LNCaP clone FGC (cell line): ENCODE measurements around the gene NOC4L.

ENCODE experiments used
- DNase-seq: peaks from one replicate; pipeline ENCODE4 v3.0.0-alpha.2; 2011; ENCODE audit warnings: low read depth
- H3K4me3 ChIP-seq: 2 replicates; pipeline ENCODE4 v1.5.1; 2011; ENCODE audit warnings: mild to moderate bottlenecking, low read depth, low read length, control low read depth
- CTCF ChIP-seq: IDR thresholded peaks from 2 replicates; pipeline ENCODE4 v1.5.1; 2012; ENCODE audit warnings: mild to moderate bottlenecking; ENCODE audit not compliant: control insufficient read depth, insufficient read depth; ENCODE audit errors: extremely low read depth

NOC4L gene

GRCh38 chr12:132157733-132158409, 13.6 kb downstream of the NOC4L start:
- no peak overlapping the region for H3K4me3 ChIP-seq
- DNase-seq: no peak
- TF ChIP-seq CTCF: no peak

DNA sequence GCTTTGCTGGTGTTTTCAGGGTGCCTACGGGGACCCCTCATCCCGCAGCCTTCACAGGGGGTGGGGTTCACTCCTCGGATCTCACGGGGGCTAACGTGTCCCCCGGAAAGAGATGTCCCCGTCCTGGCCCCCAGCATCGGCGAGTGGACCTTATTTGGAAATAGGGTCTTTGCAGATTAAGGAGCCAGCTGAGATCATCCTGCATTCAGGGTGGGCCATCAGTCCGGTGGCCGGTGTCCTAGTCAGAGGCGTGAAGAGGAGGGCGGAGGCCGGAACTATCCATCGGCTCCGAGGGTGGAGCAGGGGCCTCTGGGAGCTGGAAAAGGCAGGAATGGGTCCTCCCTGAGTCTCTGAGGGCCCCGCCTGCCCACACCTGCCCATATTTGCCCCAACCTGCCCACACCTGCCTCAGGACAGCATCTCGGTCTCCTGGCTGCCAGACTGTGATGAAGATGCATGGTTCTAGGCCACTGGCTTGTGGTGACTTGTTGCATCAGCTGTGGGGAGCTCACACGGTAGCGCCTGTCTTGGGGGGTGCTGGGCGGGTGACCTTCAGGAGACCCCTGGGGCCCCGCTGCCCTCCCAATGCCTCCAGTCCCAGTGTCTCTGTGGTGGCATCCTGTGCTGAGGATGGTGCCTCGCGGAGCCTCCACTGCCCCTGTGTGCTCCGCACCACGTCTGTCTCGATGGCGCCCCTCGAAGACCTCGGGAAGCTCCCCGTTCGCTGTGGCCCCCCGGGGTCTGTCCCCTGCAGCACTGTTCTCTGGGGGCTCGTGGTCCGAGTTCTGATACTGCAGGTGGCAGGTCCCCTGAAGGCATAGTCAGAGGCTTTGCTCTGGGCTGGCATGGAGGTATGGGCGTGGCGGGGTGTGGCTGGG, 14.7 kb downstream of the NOC4L start:
- no peak for TF ChIP-seq CTCF
- no peak overlapping the region for H3K4me3 ChIP-seq
- no peak for DNase-seq

DNA sequence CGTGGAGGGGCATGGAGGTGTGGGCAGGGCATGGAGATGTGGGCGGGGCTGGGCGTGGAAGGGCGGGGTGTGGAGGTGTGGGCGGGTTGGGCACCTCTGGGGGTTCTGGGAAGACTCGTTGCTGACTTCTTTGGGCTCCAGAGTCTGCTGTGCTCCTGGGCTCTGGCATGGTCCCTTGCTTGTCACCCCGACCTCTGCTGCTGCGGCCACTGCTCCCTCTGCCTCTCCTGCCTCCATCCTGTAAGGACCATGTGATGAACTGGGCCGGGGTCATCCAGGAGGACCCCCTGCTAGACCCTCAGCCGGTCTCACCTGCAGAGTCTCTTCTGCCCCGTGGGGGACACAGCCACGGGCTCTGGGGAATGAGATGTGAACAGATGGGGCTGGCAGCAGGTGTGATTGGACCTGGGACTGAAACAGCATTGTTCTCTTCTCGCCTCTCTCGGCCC, 15.3 kb downstream of the NOC4L start:
- no peak for TF ChIP-seq CTCF
- H3K4me3 ChIP-seq: no peak overlapping the region
- DNase-seq: no peak

- no peak overlapping the region for H3K4me3 ChIP-seq
- TF ChIP-seq CTCF: no peak
- DNase-seq: no peak
Measured at GRCh38 chr12:132160016-132160415, 15.8 kb downstream of the NOC4L start.

DNA sequence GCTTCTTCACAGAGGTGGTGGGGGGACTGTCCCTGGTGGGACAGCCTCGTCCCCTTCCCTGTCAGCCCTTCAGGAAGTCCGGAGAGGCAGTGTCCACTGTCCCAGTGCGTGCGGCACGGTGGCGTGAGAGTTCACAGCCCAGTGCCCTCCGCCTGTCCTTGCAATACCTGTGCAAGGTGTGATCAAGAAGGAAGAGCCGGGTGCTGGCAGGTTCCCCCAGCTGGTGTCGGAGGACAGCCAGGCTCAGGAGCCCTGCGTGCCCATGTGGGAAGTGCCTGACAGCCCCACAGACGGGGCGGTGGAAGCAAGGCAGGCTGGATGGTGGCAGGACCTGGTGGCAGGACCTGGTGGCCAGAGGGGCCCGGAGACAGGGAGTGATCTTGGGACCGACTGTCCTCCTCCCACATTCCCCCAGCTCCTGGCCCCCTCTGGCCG, 16.4 kb downstream of the NOC4L start:
- no peak overlapping the region for H3K4me3 ChIP-seq
- no peak for TF ChIP-seq CTCF
- no peak for DNase-seq

GRCh38 chr12:132161036-132161781, 17.0 kb downstream of the NOC4L start:
- no peak overlapping the region for H3K4me3 ChIP-seq
- TF ChIP-seq CTCF: no peak
- peak; percentile 56 for DNase-seq
